Choroid plexus epithelial cell (primary cell): Measurements from ENCODE around the gene BCL7A.
"Not testable (repeated sequence)": the region's sequence is repeated elsewhere in the genome, so short reads cannot be mapped to it uniquely, and the experiment has no call there.

Experiments
- DNase-seq: peaks from one replicate; pipeline ENCODE4 v3.0.0-alpha.2; 2010; ENCODE audit warnings: low read depth
- H3K4me3 ChIP-seq: 2 replicates; pipeline ENCODE4 v1.5.1; 2011; ENCODE audit warnings: low read depth, mild to moderate bottlenecking, control low read depth, low read length, moderate library complexity
- CTCF ChIP-seq: conservative IDR thresholded peaks from 2 replicates; pipeline ENCODE4 v1.5.1; 2011; ENCODE audit warnings: low read depth, mild to moderate bottlenecking, control low read depth, inconsistent platforms, low read length, moderate library complexity

The BCL7A gene

DNA sequence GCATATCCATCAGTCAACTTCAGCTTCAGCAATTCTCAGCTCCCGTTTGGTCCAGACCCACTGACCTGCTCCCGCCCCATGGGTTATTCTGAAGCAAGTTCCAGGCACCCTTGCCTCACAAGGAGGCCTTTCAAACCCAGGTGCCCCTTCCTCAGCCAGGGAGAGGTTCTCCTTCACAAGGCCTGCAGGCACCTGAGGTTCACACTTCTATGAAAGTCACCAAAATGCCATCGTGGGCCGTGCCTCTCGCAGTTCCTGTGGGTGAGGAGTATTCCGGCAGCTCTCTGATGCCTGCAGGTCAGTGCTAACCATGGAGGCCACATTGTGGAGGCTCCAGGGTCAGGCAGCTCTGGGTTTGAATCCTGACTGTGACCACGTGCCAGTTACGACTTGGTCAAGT lies 40.2 kb upstream of the BCL7A start:
- no peak for DNase-seq
- no peak for TF ChIP-seq CTCF
- H3K4me3 ChIP-seq = no peak overlapping the region

- no peak overlapping the region for H3K4me3 ChIP-seq
- TF ChIP-seq CTCF = no peak
- DNase-seq = no peak
Observed at GRCh38 chr12:121982950-121983349, 38.7 kb upstream of the BCL7A start.

- TF ChIP-seq CTCF = no peak
- no peak overlapping the region for H3K4me3 ChIP-seq
- DNase-seq = peak; percentile 42
Observed at GRCh38 chr12:121983536-121984210, 38.0 kb upstream of the BCL7A start.

- DNase-seq = no peak
- TF ChIP-seq CTCF = no peak
- H3K4me3 ChIP-seq = no peak overlapping the region
Observed at GRCh38 chr12:121986489-121987245, 35.0 kb upstream of the BCL7A start.

DNA sequence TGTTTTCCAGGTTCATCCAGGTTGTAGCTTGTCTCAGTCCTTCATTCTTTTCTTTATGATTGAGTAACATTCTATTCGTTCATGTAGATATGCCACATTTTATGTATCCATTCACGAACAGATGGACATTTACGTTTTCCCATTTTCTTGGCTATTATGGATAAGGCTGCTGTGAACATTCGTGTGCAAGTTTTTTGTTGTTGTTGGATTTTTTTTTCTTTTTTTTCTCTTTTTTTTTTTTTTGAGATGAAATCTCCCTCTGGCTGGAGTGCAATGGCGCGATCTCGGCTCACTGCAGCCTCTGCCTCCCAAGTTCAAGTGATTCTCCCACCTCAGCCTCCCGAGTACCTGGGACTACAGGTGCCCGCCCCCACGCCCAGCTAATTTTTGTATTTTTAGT lies 33.2 kb upstream of the BCL7A start:
- not testable (repeated sequence) for DNase-seq

DNA sequence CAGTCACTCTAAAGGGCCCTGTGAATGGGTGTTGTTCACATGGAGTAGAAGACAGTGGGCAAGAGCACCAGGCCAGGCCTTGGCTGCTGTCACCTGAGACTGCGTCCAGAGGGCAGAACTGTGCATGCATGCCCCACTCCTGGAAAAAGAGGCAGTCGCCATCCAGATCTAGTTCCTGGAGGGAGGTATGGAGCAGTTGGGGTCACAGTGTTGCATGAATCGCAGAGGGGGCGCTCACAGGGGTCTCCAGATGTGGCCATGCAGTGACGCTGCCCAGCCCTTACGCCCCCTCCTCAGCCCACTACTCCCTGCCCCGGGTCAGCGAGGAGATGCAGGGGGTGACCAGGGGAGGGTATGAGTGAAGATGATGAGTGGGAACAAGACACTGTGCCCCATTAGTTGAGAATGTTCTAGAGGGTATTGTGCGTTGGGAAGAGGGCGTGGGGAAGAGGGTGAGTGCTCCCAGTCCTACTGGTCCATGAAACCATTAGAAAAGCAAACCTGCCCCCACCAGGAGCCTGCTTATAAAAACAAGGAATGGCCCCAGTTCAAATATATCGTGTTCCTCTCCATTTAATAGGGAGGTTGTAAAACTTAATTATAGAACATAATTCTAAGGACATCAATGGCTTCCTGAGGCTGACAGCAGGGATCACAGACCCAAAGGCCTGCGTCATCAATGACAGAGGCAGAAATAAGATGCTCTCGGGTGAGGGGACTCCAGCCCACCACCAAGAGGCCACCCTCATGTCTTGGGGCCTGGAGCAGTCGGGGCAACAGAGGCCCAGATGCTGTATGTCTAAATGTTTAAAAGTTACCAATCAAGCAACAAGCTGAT lies 32.2 kb upstream of the BCL7A start:
- no peak for TF ChIP-seq CTCF
- H3K4me3 ChIP-seq = no peak overlapping the region
- no peak for DNase-seq

More for the DNA sequence above, 33.2 kb upstream of the BCL7A start:
- H3K4me3 ChIP-seq = not testable (repeated sequence)

GRCh38 chr12:121990114-121990647 lies 31.5 kb upstream of the BCL7A start:
- no peak for TF ChIP-seq CTCF
- no peak overlapping the region for H3K4me3 ChIP-seq
- no peak for DNase-seq
